Large intestine (tissue), 3 donors: Measurements from ENCODE around the gene CTNS. TPM values are rescaled to one million over a fixed set of nuclear protein-coding genes. Genes with fewer than 3 reads are reported as not detected.

Source experiments
- DNase-seq, 2 donors: peaks; one replicate each; pipeline versions ENCODE4 v3.0.0 to v3.0.0-alpha.2; 2013
- H3K27ac ChIP-seq: one replicate; pipeline ENCODE4 v1.5.1; 2013; ENCODE audit warnings: low read length
- H3K27me3 ChIP-seq: 2 replicates; pipeline ENCODE4 v1.6.1; 2013; ENCODE audit warnings: low read length; ENCODE audit not compliant: control insufficient read depth, insufficient read depth
- H3K36me3 ChIP-seq: 2 replicates; pipeline ENCODE4 v1.6.1; 2013; ENCODE audit warnings: low read length; ENCODE audit not compliant: control insufficient read depth, insufficient read depth
- H3K4me1 ChIP-seq: one replicate; pipeline ENCODE4 v1.6.1; 2013; ENCODE audit warnings: low read length; ENCODE audit not compliant: control insufficient read depth, insufficient read depth
- H3K4me3 ChIP-seq: one replicate; pipeline ENCODE4 v1.5.1; 2013; ENCODE audit warnings: low read length
- H3K9me3 ChIP-seq: one replicate; pipeline ENCODE4 v1.6.1; 2013; ENCODE audit warnings: mild to moderate bottlenecking, low read depth, low read length, moderate library complexity; ENCODE audit not compliant: control insufficient read depth
- WGBS: methylation state at CpG from one replicate; pipeline ENCODE4 v1.1.5; 2013; ENCODE audit warnings: low lambda C conversion rate; ENCODE audit not compliant: insufficient coverage; 5-methylcytosine and 5-hydroxymethylcytosine counted together
- polyA plus RNA-seq: library from polyadenylated mRNA; unstranded; fragments of 120-200 nt; gene quantifications from one replicate; pipeline ENCODE4 v1.2.1, GENCODE V29; 2013

CTNS gene
- polyA plus RNA-seq, 1 donor, result 21.7 TPM

- H3K4me1 ChIP-seq, result no peaks in the 10 kb centered on the region
- WGBS, result 90% methylated on average over 2 of the region's 5 CpGs
- H3K9me3 ChIP-seq, result no peaks in the 10 kb centered on the region
- DNase-seq, result no peak
- no peaks in the 10 kb centered on the region for H3K27me3 ChIP-seq
- H3K4me3 ChIP-seq, result no peak overlapping the region
- peaks cover 30% of the 10 kb centered on the region for H3K36me3 ChIP-seq
- no peak overlapping the region for H3K27ac ChIP-seq
These were observed 74.4 kb downstream of the CTNS start for GRCh38 chr17:3710951-3711383.

Other genes with a start within 250 kb of the CTNS start
- not detected for gene OR1E1, start 238.3 kb upstream of the CTNS start, polyA plus RNA-seq
- gene OR3A3, start 225.4 kb upstream of the CTNS start, polyA plus RNA-seq, result not detected
- gene OR1E2, start 202.9 kb upstream of the CTNS start, polyA plus RNA-seq, result not detected
- gene SPATA22, start 164.9 kb upstream of the CTNS start, polyA plus RNA-seq, result not detected
- gene ASPA, start 160.8 kb upstream of the CTNS start, polyA plus RNA-seq, result 0.96 TPM
- gene TRPV3, start 78.9 kb upstream of the CTNS start, polyA plus RNA-seq, result 15.0 TPM
- gene TRPV1, start 27.3 kb upstream of the CTNS start, polyA plus RNA-seq, result 18.4 TPM
- 21.3 TPM for gene SHPK, start 510 bp upstream of the CTNS start, polyA plus RNA-seq
- 115 TPM for gene TAX1BP3, start 31.8 kb downstream of the CTNS start, polyA plus RNA-seq
- gene EMC6, start 32.1 kb downstream of the CTNS start, polyA plus RNA-seq, result 39.7 TPM
- gene P2RX5, start 59.4 kb downstream of the CTNS start, polyA plus RNA-seq, result 2.2 TPM
- gene HASPIN, start 87.1 kb downstream of the CTNS start, polyA plus RNA-seq, result 2.7 TPM
- gene ITGAE, start 164.4 kb downstream of the CTNS start, polyA plus RNA-seq, result 45.8 TPM
- 75.0 TPM for gene NCBP3, start 209.5 kb downstream of the CTNS start, polyA plus RNA-seq